Ectodermal cell (in vitro differentiated cells): Measurements from ENCODE around the gene ANKH.
"Not testable (repeated sequence)": the region's sequence is repeated elsewhere in the genome, so short reads cannot be mapped to it uniquely, and the experiment has no call there.

Experiments
- H3K27ac ChIP-seq: 2 replicates; pipeline ENCODE4 v1.7.0; 2013; ENCODE audit warnings: mild to moderate bottlenecking, low read depth, low read length; ENCODE audit not compliant: insufficient read depth, poor library complexity, severe bottlenecking
- H3K27me3 ChIP-seq: 2 replicates; pipeline ENCODE4 v1.7.0; 2013; ENCODE audit warnings: mild to moderate bottlenecking, low read length; ENCODE audit not compliant: insufficient read depth, control insufficient read depth, poor library complexity, severe bottlenecking
- H3K36me3 ChIP-seq: one replicate; pipeline ENCODE4 v1.7.0; 2013; ENCODE audit warnings: low read length; ENCODE audit not compliant: control insufficient read depth, insufficient read depth
- H3K4me1 ChIP-seq: one replicate; pipeline ENCODE4 v1.7.0; 2013; ENCODE audit warnings: low read length; ENCODE audit not compliant: control insufficient read depth, insufficient read depth
- H3K4me3 ChIP-seq: 2 replicates; pipeline ENCODE4 v1.7.0; 2013; ENCODE audit warnings: low read depth, low read length, control low read depth; ENCODE audit not compliant: insufficient read depth
- H3K9me3 ChIP-seq: 2 replicates; pipeline ENCODE4 v1.7.0; 2013; ENCODE audit warnings: mild to moderate bottlenecking, low read length, moderate library complexity; ENCODE audit not compliant: control insufficient read depth
- WGBS, 2 experiments: methylation state at CpG; one replicate each; pipeline ENCODE4 v1.1.7; 2013; ENCODE audit warnings: missing lambda C conversion rate in 2 of 2; 5-methylcytosine and 5-hydroxymethylcytosine counted together

ANKH gene

GRCh38 chr5:14848942-14849341, 22.6 kb downstream of the ANKH start:
- H3K27ac ChIP-seq, H3K27me3 ChIP-seq, H3K36me3 ChIP-seq, H3K9me3 ChIP-seq, H3K4me1 ChIP-seq, H3K4me3 ChIP-seq: not testable (repeated sequence)
- WGBS, 2 experiments: 75 to 79% methylated on average over 3 of the region's 3 CpGs

GRCh38 chr5:14848385-14848784, 23.2 kb downstream of the ANKH start:
- Histone ChIP-seq H3K4me1 (no peaks in the 10 kb centered on the region), H3K27me3 (no peaks in the 10 kb centered on the region), H3K9me3 (no peaks in the 10 kb centered on the region), H3K27ac (no peak overlapping the region), H3K4me3 (no peak overlapping the region), H3K36me3 (no peaks in the 10 kb centered on the region)
- WGBS, 2 experiments: 95% methylated on average over 21 of the region's 21 CpGs

GRCh38 chr5:14847471-14847870, 24.1 kb downstream of the ANKH start:
- whole genome bisulfite sequencing, 2 experiments: 86 to 87% methylated on average over 5 of the region's 5 CpGs
- Histone ChIP-seq H3K27me3 (no peaks in the 10 kb centered on the region), H3K4me1 (no peaks in the 10 kb centered on the region)

GRCh38 chr5:14842117-14842516, 29.5 kb downstream of the ANKH start:
- no peak overlapping the region for H3K4me3 ChIP-seq
- no peaks in the 10 kb centered on the region for H3K36me3 ChIP-seq
- H3K9me3 ChIP-seq: no peaks in the 10 kb centered on the region
- WGBS, 2 experiments: 91 to 94% methylated on average over 4 of the region's 4 CpGs
- no peak overlapping the region for H3K27ac ChIP-seq
- no peaks in the 10 kb centered on the region for H3K4me1 ChIP-seq
- no peaks in the 10 kb centered on the region for H3K27me3 ChIP-seq

More at GRCh38 chr5:14847471-14847870, 24.1 kb downstream of the ANKH start:
- no peaks in the 10 kb centered on the region for H3K36me3 ChIP-seq
- H3K4me3 ChIP-seq: no peak overlapping the region
- H3K27ac ChIP-seq: no peak overlapping the region
- H3K9me3 ChIP-seq: no peaks in the 10 kb centered on the region

- Histone ChIP-seq H3K36me3 (no peaks in the 10 kb centered on the region), H3K9me3 (no peaks in the 10 kb centered on the region), H3K4me3 (no peak overlapping the region), H3K27me3 (no peaks in the 10 kb centered on the region), H3K4me1 (no peaks in the 10 kb centered on the region), H3K27ac (no peak overlapping the region)
- 92 to 94% methylated on average over 3 of the region's 3 CpGs for WGBS, 2 experiments
Measured at GRCh38 chr5:14840624-14841023, 31.0 kb downstream of the ANKH start.

GRCh38 chr5:14838396-14839319, 32.9 kb downstream of the ANKH start:
- WGBS, 2 experiments: 87 to 91% methylated on average over 14 to 15 of the region's 15 CpGs
- Histone ChIP-seq H3K27me3 (no peaks in the 10 kb centered on the region), H3K4me3 (no peak overlapping the region), H3K4me1 (no peaks in the 10 kb centered on the region), H3K36me3 (no peaks in the 10 kb centered on the region), H3K27ac (no peak overlapping the region), H3K9me3 (no peaks in the 10 kb centered on the region)

GRCh38 chr5:14837423-14838122, 34.0 kb downstream of the ANKH start:
- not testable (repeated sequence) for H3K4me1 ChIP-seq, H3K36me3 ChIP-seq, H3K27ac ChIP-seq, H3K4me3 ChIP-seq, H3K9me3 ChIP-seq, H3K27me3 ChIP-seq
- WGBS, 2 experiments: 89 to 98% methylated on average over 4 of the region's 7 CpGs

- no peak overlapping the region for H3K27ac ChIP-seq
- 83 to 86% methylated on average over 10 to 11 of the region's 11 CpGs for WGBS, 2 experiments
- no peaks in the 10 kb centered on the region for H3K4me1 ChIP-seq
- H3K4me3 ChIP-seq: no peak overlapping the region
- H3K9me3 ChIP-seq: no peaks in the 10 kb centered on the region
- no peaks in the 10 kb centered on the region for H3K36me3 ChIP-seq
- H3K27me3 ChIP-seq: no peaks in the 10 kb centered on the region
Measured at GRCh38 chr5:14834584-14835550, 36.7 kb downstream of the ANKH start.

GRCh38 chr5:14834062-14834461, 37.5 kb downstream of the ANKH start:
- no peaks in the 10 kb centered on the region for H3K4me1 ChIP-seq
- 96 to 98% methylated on average over 2 of the region's 2 CpGs for WGBS, 2 experiments
- no peak overlapping the region for H3K4me3 ChIP-seq
- H3K27me3 ChIP-seq: no peaks in the 10 kb centered on the region
- no peaks in the 10 kb centered on the region for H3K9me3 ChIP-seq
- no peak overlapping the region for H3K27ac ChIP-seq
- H3K36me3 ChIP-seq: no peaks in the 10 kb centered on the region
